Measurements from ENCODE around the gene PIK3C2G.

Gene PIK3C2G

GRCh38 chr12:18394742-18395141 lies 133.4 kb downstream of the PIK3C2G start:
- DNase-seq (ENCODE audit: low read depth in 2 of 2) = no peak
- no peak overlapping the region for H3K4me3 ChIP-seq (replicated peaks in 1 of 2; ENCODE audit: low read depth in 2 of 2, low read length in 2 of 2)
- no peak for TF ChIP-seq CTCF (IDR thresholded peaks at IDR 0.05; ENCODE audit: low read depth, low read length)

- TF ChIP-seq CTCF (IDR thresholded peaks at IDR 0.05; ENCODE audit: low read depth, low read length) = no peak
- DNase-seq (ENCODE audit: low read depth in 2 of 2) = peak; percentile 25 to 33
- no peak overlapping the region for H3K4me3 ChIP-seq (replicated peaks in 1 of 2; ENCODE audit: low read depth in 2 of 2, low read length in 2 of 2)
These were observed 138.9 kb downstream of the PIK3C2G start for GRCh38 chr12:18400186-18400585.

GRCh38 chr12:18402872-18403611 lies 141.7 kb downstream of the PIK3C2G start:
- no peak for DNase-seq (ENCODE audit: low read depth in 2 of 2)
- TF ChIP-seq CTCF (IDR thresholded peaks at IDR 0.05; ENCODE audit: low read depth, low read length) = no peak
- no peak overlapping the region for H3K4me3 ChIP-seq (replicated peaks in 1 of 2; ENCODE audit: low read depth in 2 of 2, low read length in 2 of 2)

- no peak for TF ChIP-seq CTCF (IDR thresholded peaks at IDR 0.05; ENCODE audit: low read depth, low read length)
- DNase-seq (ENCODE audit: low read depth in 2 of 2) = no peak
- no peak overlapping the region for H3K4me3 ChIP-seq (replicated peaks in 1 of 2; ENCODE audit: low read depth in 2 of 2, low read length in 2 of 2)
These were observed 150.1 kb downstream of the PIK3C2G start for GRCh38 chr12:18411453-18411852.

- H3K4me3 ChIP-seq (replicated peaks in 1 of 2; ENCODE audit: low read depth in 2 of 2, low read length in 2 of 2) = no peak overlapping the region
- DNase-seq (ENCODE audit: low read depth in 2 of 2) = no peak
- TF ChIP-seq CTCF (IDR thresholded peaks at IDR 0.05; ENCODE audit: low read depth, low read length) = no peak
These were observed 153.4 kb downstream of the PIK3C2G start for GRCh38 chr12:18414671-18415070.

GRCh38 chr12:18415227-18415626 lies 153.9 kb downstream of the PIK3C2G start:
- H3K4me3 ChIP-seq (replicated peaks in 1 of 2; ENCODE audit: low read depth in 2 of 2, low read length in 2 of 2) = no peak overlapping the region
- DNase-seq (ENCODE audit: low read depth in 2 of 2) = no peak
- TF ChIP-seq CTCF (IDR thresholded peaks at IDR 0.05; ENCODE audit: low read depth, low read length) = no peak

GRCh38 chr12:18416412-18416811 lies 155.1 kb downstream of the PIK3C2G start:
- DNase-seq (ENCODE audit: low read depth in 2 of 2) = no peak
- H3K4me3 ChIP-seq (replicated peaks in 1 of 2; ENCODE audit: low read depth in 2 of 2, low read length in 2 of 2) = no peak overlapping the region
- no peak for TF ChIP-seq CTCF (IDR thresholded peaks at IDR 0.05; ENCODE audit: low read depth, low read length)
